ENCODE results near the gene CYGB. TPM values are rescaled to one million over a fixed set of nuclear protein-coding genes. Genes with fewer than 3 reads are reported as not detected.

The CYGB gene
- total RNA-seq, 2 experiments from 2014 or later = 0.44 to 0.57 TPM

DNA sequence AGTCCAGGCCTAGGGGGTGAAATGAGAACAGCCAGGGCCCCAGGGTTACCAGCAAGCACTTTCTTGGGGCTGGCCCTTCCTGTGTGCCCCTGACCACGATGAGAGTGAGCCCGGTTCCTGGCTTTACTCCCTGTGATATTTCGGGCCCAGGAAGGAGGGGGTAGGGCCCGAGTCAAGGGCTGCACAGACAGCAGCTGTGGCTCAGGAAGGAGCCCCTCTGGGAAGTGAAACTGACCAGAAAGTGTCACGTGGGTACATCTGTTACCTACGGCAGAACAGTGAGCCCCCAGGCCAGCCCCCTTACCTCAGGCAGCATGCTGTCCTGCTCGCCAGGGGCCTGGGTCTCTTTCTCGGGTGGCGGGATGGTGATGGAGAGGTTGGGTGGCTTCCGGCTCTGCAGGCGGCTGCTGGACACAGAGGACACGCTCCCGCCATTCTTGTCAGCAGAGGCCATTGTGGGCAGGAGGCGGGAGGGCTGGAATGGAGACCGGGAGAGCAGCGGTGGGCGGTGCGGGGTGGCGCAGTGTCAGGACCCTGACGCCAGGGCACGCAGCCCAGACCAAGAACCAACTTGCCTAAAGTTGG, 56.3 kb downstream of the CYGB start:
- peaks cover 84% of the 10 kb centered on the region for H3K4me1 ChIP-seq (ENCODE audit: insufficient read depth, low read length, poor library complexity, severe bottlenecking)
- TSS peak; percentile 44 for BruUV-seq (replicated peaks)
- peak; percentile 98 for DNase-seq (ENCODE audit: low spot score)
- H4K20me1 ChIP-seq (ENCODE audit: insufficient read depth, low read length) = no peaks in the 10 kb centered on the region
- peaks cover 46% of the 10 kb centered on the region for H3K36me3 ChIP-seq (ENCODE audit: insufficient read depth, low read length)
- intact Hi-C loops (cut with micrococcal nuclease; ENCODE audit: unreplicated experiment) = loop anchor here (1.0 to 5.0 kb wide), 4 partner anchors 15 to 601 kb away; partner anchors contain the start of gene RHBDF2
- POLR2A ChIA-PET = interaction anchor here (0.5 to 4.7 kb wide), 12 partner anchors 11 to 751 kb away, joined by 3 to 57 read pairs (median 6); partner anchors contain the start of genes AANAT, PRPSAP1, RHBDF2 and UBE2O
- no peak for TF ChIP-seq CTCF (conservative IDR thresholded peaks at IDR 0.05; ENCODE audit: low read length)
- no peak for TF ChIP-seq EZH2phosphoT487 (IDR thresholded peaks at IDR 0.05; ENCODE audit: borderline replicate concordance, low read depth, low read length)
- peaks cover 6% of the 10 kb centered on the region; the same call in 1 of the 2 replicates for H3K79me2 ChIP-seq (ENCODE audit: insufficient read depth, low read depth, low read length)
- H3K4me2 ChIP-seq (ENCODE audit: low read length) = peak overlapping the region; percentile 88
- no peaks in the 10 kb centered on the region for H3K9me2 ChIP-seq (ENCODE audit: insufficient read depth, low read length)
- no peak overlapping the region for H2AFZ ChIP-seq (ENCODE audit: low read length)
- no peaks in the 10 kb centered on the region for H3K9me3 ChIP-seq (ENCODE audit: low read length)
- CTCF ChIA-PET (ENCODE audit: unreplicated experiment) = interaction anchor here (0.7 to 1.9 kb wide), 8 partner anchors 10 to 112 kb away, joined by 4 to 15 read pairs (median 6); partner anchors contain the start of gene AANAT
- H3K4me3 ChIP-seq (ENCODE audit: low read depth, low read length, poor library complexity, severe bottlenecking) = peak overlapping the region; percentile 67
- H3K27ac ChIP-seq (ENCODE audit: low read depth, low read length, poor library complexity, severe bottlenecking) = peak overlapping the region; percentile 95

GRCh38 chr17:76480632-76481031, 56.9 kb downstream of the CYGB start:
- intact Hi-C loops (cut with micrococcal nuclease; ENCODE audit: unreplicated experiment) = loop anchor here (1.0 to 5.0 kb wide), 4 partner anchors 14 to 602 kb away; partner anchors contain the start of gene RHBDF2
- Histone ChIP-seq H3K9me2 (ENCODE audit: insufficient read depth, low read length) (no peaks in the 10 kb centered on the region), H4K20me1 (ENCODE audit: insufficient read depth, low read length) (no peaks in the 10 kb centered on the region), H3K27ac (ENCODE audit: low read depth, low read length, poor library complexity, severe bottlenecking) (peak overlapping the region; percentile 95), H3K79me2 (ENCODE audit: insufficient read depth, low read depth, low read length) (peaks cover 6% of the 10 kb centered on the region; the same call in 1 of the 2 replicates), H3K4me1 (ENCODE audit: insufficient read depth, low read length, poor library complexity, severe bottlenecking) (peaks cover 78% of the 10 kb centered on the region), H2AFZ (ENCODE audit: low read length) (no peak overlapping the region), H3K36me3 (ENCODE audit: insufficient read depth, low read length) (peaks cover 49% of the 10 kb centered on the region), H3K9me3 (ENCODE audit: low read length) (no peaks in the 10 kb centered on the region), H3K4me3 (ENCODE audit: low read depth, low read length, poor library complexity, severe bottlenecking) (peak overlapping the region; percentile 67), H3K4me2 (ENCODE audit: low read length) (peak overlapping the region; percentile 88)
- BruUV-seq (replicated peaks) = no TSS peak
- TF ChIP-seq EZH2phosphoT487 (IDR thresholded peaks at IDR 0.05; ENCODE audit: borderline replicate concordance, low read depth, low read length) = no peak
- TF ChIP-seq CTCF (conservative IDR thresholded peaks at IDR 0.05; ENCODE audit: low read length) = no peak
- ChIA-PET CTCF (ENCODE audit: unreplicated experiment) (interaction anchor here (0.9 to 1.9 kb wide), 8 partner anchors 10 to 83 kb away, joined by 4 to 15 read pairs (median 6); partner anchors contain the start of gene AANAT), POLR2A (interaction anchor here (1.0 to 4.7 kb wide), 14 partner anchors 12 to 217 kb away, joined by 3 to 57 read pairs (median 5); partner anchors contain the start of genes AANAT, PRPSAP1, RHBDF2 and UBE2O)
- peak; percentile 85 for DNase-seq (ENCODE audit: low spot score)
